Astrocyte of the spinal cord (primary cell): ENCODE results near the gene CXADR.
A peak's percentile ranks its signal among the peaks of the same experiment; 100 is the strongest.
"Not testable (repeated sequence)": the region's sequence is repeated elsewhere in the genome, so short reads cannot be mapped to it uniquely, and the experiment has no call there.

Experiments used
- DNase-seq: peaks from one replicate; pipeline ENCODE4 v3.0.0; 2011; ENCODE audit warnings: low read depth, low spot score
- H3K4me3 ChIP-seq: 2 replicates; pipeline ENCODE4 v1.5.1; 2011; ENCODE audit warnings: low read depth, mild to moderate bottlenecking, low read length, moderate library complexity
- CTCF ChIP-seq: IDR thresholded peaks from 2 replicates; pipeline ENCODE4 v1.5.1; 2012; ENCODE audit warnings: low read depth, mild to moderate bottlenecking, low read length, inconsistent platforms
- in situ Hi-C: cut with HindIII; loops from 2 replicates; pipeline ENCODE4 v1.10.0; 2017; ENCODE audit warnings: low sequenced_read_pairs

CXADR gene

GRCh38 chr21:17519208-17519738, 6.4 kb downstream of the CXADR start:
- DNase-seq, result no peak
- no peak for TF ChIP-seq CTCF
- no peak overlapping the region for H3K4me3 ChIP-seq
- in situ Hi-C loops, result no loop called here

DNA sequence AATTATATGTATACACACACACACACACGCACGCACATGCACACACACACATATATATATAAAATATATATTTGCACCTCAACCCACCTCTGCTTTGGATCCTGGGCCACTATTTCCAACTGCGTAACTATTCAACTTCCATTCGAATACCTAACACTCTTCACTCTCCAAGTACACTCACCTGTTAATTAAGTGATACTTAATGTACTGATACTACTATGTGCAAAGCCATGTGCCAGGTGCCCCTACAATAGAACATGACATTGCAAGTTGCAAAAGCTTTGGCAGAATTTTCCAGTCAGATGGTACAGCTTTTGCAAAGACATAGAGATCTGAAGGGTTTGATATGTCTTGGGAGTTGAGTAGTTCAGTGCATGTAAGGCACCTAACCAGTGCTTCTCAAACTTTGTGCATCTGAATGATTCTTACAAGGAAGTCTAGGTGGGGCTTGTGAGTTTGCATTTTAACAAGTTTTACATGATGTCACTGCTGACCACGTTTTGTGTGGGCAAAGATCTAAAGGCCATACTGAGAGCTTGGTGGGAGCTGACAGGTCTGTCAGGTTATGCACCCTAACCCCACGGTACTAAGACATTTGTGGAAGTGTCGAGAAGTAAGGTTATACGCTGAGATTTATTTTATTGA, 7.2 kb downstream of the CXADR start:
- DNase-seq, result no peak
- no peak overlapping the region for H3K4me3 ChIP-seq
- in situ Hi-C loops, result no loop called here
- TF ChIP-seq CTCF, result no peak

DNA sequence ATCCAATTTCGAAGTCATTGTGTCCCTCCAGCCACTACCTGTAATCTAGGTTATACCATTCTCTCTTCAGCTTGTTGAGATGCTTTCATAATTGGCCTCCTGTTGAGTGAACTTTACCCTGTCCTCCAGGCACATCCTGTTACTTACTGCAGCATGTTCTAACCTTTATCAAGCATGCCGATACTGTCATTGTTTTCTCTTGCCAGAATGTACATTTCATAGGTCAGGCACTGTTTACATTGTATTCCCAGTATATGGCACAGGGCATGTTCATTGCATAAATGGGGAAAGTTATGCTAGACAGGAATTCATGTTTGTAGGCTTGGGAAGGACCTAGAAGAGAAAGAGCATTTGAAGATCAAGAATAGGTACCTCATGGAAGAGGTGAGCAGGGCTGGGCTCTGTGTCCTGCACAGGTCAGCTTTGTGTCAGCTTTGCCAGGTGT, 10.2 kb downstream of the CXADR start:
- in situ Hi-C loops, result no loop called here

GRCh38 chr21:17523979-17524494, 11.2 kb downstream of the CXADR start:
- H3K4me3 ChIP-seq, DNase-seq, in situ Hi-C loops: not testable (repeated sequence)

More for the DNA sequence above, 10.2 kb downstream of the CXADR start:
- no peak for TF ChIP-seq CTCF
- no peak overlapping the region for H3K4me3 ChIP-seq
- no peak for DNase-seq

- TF ChIP-seq CTCF, result no peak
Observed at GRCh38 chr21:17524635-17525034, 11.8 kb downstream of the CXADR start.

GRCh38 chr21:17526776-17527175, 13.9 kb downstream of the CXADR start:
- no peak for DNase-seq
- no peak overlapping the region for H3K4me3 ChIP-seq
- in situ Hi-C loops, result no loop called here
- no peak for TF ChIP-seq CTCF

More at GRCh38 chr21:17524635-17525034, 11.8 kb downstream of the CXADR start:
- no peak overlapping the region for H3K4me3 ChIP-seq
- in situ Hi-C loops, result no loop called here
- DNase-seq, result no peak

DNA sequence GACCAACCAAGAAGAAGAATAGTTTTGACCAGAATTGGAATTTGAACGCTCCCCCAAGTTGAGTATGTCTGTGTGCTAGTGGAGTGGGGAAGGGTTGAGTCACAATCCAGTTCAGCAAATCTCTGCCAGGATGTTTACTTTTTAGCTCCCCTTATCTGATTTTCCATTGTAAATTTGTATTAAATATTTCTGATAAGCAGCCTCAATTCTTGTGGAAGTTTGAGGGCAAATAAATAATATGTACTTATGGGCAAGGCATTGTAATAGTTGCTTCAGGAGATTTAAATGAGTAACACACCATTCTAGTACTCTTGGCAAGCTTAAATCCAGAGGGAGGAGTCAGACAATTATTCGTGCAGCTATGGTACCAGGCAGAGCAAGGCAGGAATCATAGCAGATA, 14.4 kb downstream of the CXADR start:
- no peak overlapping the region for H3K4me3 ChIP-seq
- peak; percentile 58 for DNase-seq
- in situ Hi-C loops, result no loop called here
- no peak for TF ChIP-seq CTCF
